HepG2 (cell line): ENCODE results near the gene SNED1. TPM values are rescaled to one million over a fixed set of nuclear protein-coding genes. Genes with fewer than 3 reads are reported as not detected.

Experiments
- FOXC1 ChIP-seq: sonication (generic); formaldehyde crosslinking; IDR thresholded peaks from 2 replicates; pipeline ENCODE4 v1.8.0; 2022; ENCODE audit warnings: mild to moderate bottlenecking, missing genetic modification reagents, borderline replicate concordance
- KDM2A ChIP-seq: sonication (generic); formaldehyde crosslinking; IDR thresholded peaks from 2 replicates; pipeline ENCODE4 v1.4.0; 2020; ENCODE audit warnings: low read depth, missing genetic modification reagents, borderline replicate concordance
- MIER2 ChIP-seq: IDR thresholded peaks from 2 replicates; pipeline ENCODE4 v1.6.1; 2016; ENCODE audit warnings: missing biosample characterization, missing genetic modification reagents
- MXI1 ChIP-seq: IDR thresholded peaks from 3 replicates; pipeline ENCODE4 v1.6.1; 2012; ENCODE audit warnings: low read depth, low read length, inconsistent platforms, borderline replicate concordance
- NFRKB ChIP-seq: fragments of 450-650 bp; IDR thresholded peaks from 2 replicates; pipeline ENCODE4 v1.6.1; 2017
- NR2F2 ChIP-seq: IDR thresholded peaks from 2 replicates; pipeline ENCODE4 v1.6.1; 2012; ENCODE audit warnings: low read depth, inconsistent platforms, borderline replicate concordance
- SATB2 ChIP-seq: sonication (generic); formaldehyde crosslinking; IDR thresholded peaks from 2 replicates; pipeline ENCODE4 v1.5.0; 2020; ENCODE audit warnings: missing genetic modification reagents
- SIN3A ChIP-seq: IDR thresholded peaks from 2 replicates; pipeline ENCODE4 v1.6.1; 2011; ENCODE audit warnings: low read depth, mild to moderate bottlenecking, control low read depth, low read length, borderline replicate concordance
- SUZ12 ChIP-seq: fragments of 150-350 bp; IDR thresholded peaks from 2 replicates; pipeline ENCODE4 v1.6.1; 2014; ENCODE audit warnings: low read depth, low read length
- THYN1 ChIP-seq: sonication (generic); formaldehyde crosslinking; IDR thresholded peaks from 2 replicates; pipeline ENCODE4 v1.8.1; 2023; ENCODE audit warnings: low read depth, mild to moderate bottlenecking, moderate library complexity, missing genetic modification reagents, borderline replicate concordance
- ZFP36 ChIP-seq: fragments of 150-350 bp; IDR thresholded peaks from 2 replicates; pipeline ENCODE4 v1.6.1; 2018; ENCODE audit warnings: borderline replicate concordance, low read length, low read depth; ENCODE audit not compliant: partially characterized antibody
- ZNF10 ChIP-seq: sonication (generic); formaldehyde crosslinking; IDR thresholded peaks from 2 replicates; pipeline ENCODE4 v1.4.0; 2020; ENCODE audit warnings: mild to moderate bottlenecking, low read depth, missing genetic modification reagents, borderline replicate concordance
- ZNF235 ChIP-seq: sonication (generic); formaldehyde crosslinking; IDR thresholded peaks from 2 replicates; pipeline ENCODE4 v1.8.1; 2023; ENCODE audit warnings: mild to moderate bottlenecking, missing genetic modification reagents, borderline replicate concordance
- ZNF263 ChIP-seq: sonication (generic); formaldehyde crosslinking; IDR thresholded peaks from 2 replicates; pipeline ENCODE4 v1.4.0; 2020; ENCODE audit warnings: missing genetic modification reagents
- ZNF296 ChIP-seq: sonication (generic); formaldehyde crosslinking; conservative IDR thresholded peaks from 2 replicates; pipeline ENCODE4 v1.5.0; 2020; ENCODE audit warnings: mild to moderate bottlenecking, missing genetic modification reagents
- ZNF33A ChIP-seq: sonication (generic); formaldehyde crosslinking; IDR thresholded peaks from 2 replicates; pipeline ENCODE4 v1.5.1; 2020; ENCODE audit warnings: missing genetic modification reagents, mild to moderate bottlenecking, moderate library complexity, borderline replicate concordance
- ZNF619 ChIP-seq: sonication (generic); formaldehyde crosslinking; IDR thresholded peaks from 2 replicates; pipeline ENCODE4 v1.4.0; 2020; ENCODE audit warnings: mild to moderate bottlenecking, missing genetic modification reagents
- ZNF816 ChIP-seq: sonication (generic); formaldehyde crosslinking; IDR thresholded peaks from 2 replicates; pipeline ENCODE4 v1.8.0; 2022; ENCODE audit warnings: missing genetic modification reagents, mild to moderate bottlenecking, borderline replicate concordance
- polyA plus RNA-seq, 8 experiments: library from polyadenylated mRNA; depleted of rRNA in 3 of 8; stranded (reverse) in 7 of 8; unstranded in 1 of 8; fragments of >200 nt; fragmentation: Illumina TruSeq in 4 of 8; extraction: Trizol in 4 of 8; gene quantifications; 2 replicates each; pipeline versions ENCODE4 v1.2.1 to v1.2.3, GENCODE V29; 2011 to 2016; ENCODE audit warnings: low read depth in 4 of 8, missing spikeins in 1 of 8, mixed read lengths in 1 of 8; ENCODE audit not compliant: insufficient read depth in 1 of 8
- total RNA-seq, 5 experiments: library from RNA; depleted of rRNA; stranded (reverse); fragments of >200 nt; fragmentation: Illumina TruSeq; extraction: Trizol; gene quantifications; 2 replicates each; pipeline ENCODE4 v1.2.3, GENCODE V29; 2016; ENCODE audit warnings: low read depth in 1 of 5
- TF ChIP-seq, protein P1 (sequence below): IDR thresholded peaks from 2 replicates; pipeline ENCODE4 v1.6.1; 2016; ENCODE audit warnings: low read depth, missing genetic modification reagents, missing compliant biosample characterization
- TF ChIP-seq, protein P2 (sequence below): sonication (generic); formaldehyde crosslinking; IDR thresholded peaks from 2 replicates; pipeline ENCODE4 v1.5.0; 2020; ENCODE audit warnings: mild to moderate bottlenecking, missing genetic modification reagents, borderline replicate concordance
- TF ChIP-seq, protein P3 (sequence below): sonication (generic); formaldehyde crosslinking; IDR thresholded peaks from 2 replicates; pipeline ENCODE4 v1.4.0; 2020; ENCODE audit warnings: mild to moderate bottlenecking, missing genetic modification reagents

SNED1 gene
- total and polyA plus RNA-seq, 2 of the 13 experiments (the other 11 are each of a cell fraction or from before 2014, with no cell fraction given): 0.15 to 0.65 TPM

DNA sequence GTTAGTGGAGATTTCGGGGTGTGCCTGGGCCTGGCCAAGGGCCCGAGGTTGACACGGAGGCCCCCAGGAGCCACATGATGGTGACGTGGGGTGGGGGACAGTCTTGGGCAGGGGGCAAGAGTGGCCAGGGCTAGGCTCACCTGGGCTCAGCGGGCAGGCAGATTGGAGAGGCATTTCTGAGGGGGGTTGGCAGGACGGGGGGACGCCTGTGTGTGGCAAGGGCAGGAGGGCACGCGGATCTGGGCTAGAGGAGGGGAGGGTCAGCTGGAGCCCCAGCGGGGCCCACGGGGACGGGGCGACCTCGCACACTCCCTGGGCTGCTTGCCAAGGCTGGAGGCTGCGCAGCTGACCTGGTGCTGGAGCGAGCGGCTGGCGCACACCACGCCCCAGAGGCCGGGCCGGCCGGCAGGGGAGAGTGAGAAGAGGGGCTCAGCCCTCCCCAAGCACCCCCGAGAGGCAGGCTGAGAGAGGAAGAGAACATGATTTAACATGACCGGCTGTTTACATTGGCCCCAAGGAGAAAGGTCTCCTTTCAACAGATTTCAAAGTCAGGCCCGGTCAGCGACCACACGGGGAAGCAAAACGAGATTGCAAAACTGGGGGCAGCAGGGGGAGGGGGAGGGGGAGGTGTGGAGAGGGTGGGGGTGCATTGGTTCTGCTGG lies 38.0 kb upstream of the SNED1 start (continued):
- TF ChIP-seq, protein P1, sequence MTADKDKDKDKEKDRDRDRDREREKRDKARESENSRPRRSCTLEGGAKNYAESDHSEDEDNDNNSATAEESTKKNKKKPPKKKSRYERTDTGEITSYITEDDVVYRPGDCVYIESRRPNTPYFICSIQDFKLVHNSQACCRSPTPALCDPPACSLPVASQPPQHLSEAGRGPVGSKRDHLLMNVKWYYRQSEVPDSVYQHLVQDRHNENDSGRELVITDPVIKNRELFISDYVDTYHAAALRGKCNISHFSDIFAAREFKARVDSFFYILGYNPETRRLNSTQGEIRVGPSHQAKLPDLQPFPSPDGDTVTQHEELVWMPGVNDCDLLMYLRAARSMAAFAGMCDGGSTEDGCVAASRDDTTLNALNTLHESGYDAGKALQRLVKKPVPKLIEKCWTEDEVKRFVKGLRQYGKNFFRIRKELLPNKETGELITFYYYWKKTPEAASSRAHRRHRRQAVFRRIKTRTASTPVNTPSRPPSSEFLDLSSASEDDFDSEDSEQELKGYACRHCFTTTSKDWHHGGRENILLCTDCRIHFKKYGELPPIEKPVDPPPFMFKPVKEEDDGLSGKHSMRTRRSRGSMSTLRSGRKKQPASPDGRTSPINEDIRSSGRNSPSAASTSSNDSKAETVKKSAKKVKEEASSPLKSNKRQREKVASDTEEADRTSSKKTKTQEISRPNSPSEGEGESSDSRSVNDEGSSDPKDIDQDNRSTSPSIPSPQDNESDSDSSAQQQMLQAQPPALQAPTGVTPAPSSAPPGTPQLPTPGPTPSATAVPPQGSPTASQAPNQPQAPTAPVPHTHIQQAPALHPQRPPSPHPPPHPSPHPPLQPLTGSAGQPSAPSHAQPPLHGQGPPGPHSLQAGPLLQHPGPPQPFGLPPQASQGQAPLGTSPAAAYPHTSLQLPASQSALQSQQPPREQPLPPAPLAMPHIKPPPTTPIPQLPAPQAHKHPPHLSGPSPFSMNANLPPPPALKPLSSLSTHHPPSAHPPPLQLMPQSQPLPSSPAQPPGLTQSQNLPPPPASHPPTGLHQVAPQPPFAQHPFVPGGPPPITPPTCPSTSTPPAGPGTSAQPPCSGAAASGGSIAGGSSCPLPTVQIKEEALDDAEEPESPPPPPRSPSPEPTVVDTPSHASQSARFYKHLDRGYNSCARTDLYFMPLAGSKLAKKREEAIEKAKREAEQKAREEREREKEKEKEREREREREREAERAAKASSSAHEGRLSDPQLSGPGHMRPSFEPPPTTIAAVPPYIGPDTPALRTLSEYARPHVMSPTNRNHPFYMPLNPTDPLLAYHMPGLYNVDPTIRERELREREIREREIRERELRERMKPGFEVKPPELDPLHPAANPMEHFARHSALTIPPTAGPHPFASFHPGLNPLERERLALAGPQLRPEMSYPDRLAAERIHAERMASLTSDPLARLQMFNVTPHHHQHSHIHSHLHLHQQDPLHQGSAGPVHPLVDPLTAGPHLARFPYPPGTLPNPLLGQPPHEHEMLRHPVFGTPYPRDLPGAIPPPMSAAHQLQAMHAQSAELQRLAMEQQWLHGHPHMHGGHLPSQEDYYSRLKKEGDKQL: peak; percentile 76
- peak; percentile 48 for TF ChIP-seq ZNF263 (CRISPR knock-in tag)
- peak; percentile 80; the same call in 1 of the 2 replicates for TF ChIP-seq SIN3A
- TF ChIP-seq ZFP36: no peak
- TF ChIP-seq ZNF816: peak; percentile 81; the same call in 1 of the 2 replicates
- TF ChIP-seq SATB2 (CRISPR knock-in tag): no peak
- TF ChIP-seq THYN1: no peak; the same call in 1 of the 2 replicates
- peak; percentile 63; the same call in 1 of the 3 replicates for TF ChIP-seq MXI1
- TF ChIP-seq FOXC1: peak; percentile 57; the same call in 1 of the 2 replicates
- TF ChIP-seq SUZ12: no peak
- TF ChIP-seq NFRKB: no peak
- peak; percentile 95 for TF ChIP-seq ZNF235 (CRISPR knock-in tag)
- no peak for TF ChIP-seq ZNF619 (CRISPR knock-in tag)
- TF ChIP-seq ZNF33A (CRISPR knock-in tag): no peak
- peak; percentile 62; the same call in 1 of the 2 replicates for TF ChIP-seq NR2F2
- no peak for TF ChIP-seq MIER2
- TF ChIP-seq ZNF10 (CRISPR knock-in tag): no peak
- TF ChIP-seq, protein P2, sequence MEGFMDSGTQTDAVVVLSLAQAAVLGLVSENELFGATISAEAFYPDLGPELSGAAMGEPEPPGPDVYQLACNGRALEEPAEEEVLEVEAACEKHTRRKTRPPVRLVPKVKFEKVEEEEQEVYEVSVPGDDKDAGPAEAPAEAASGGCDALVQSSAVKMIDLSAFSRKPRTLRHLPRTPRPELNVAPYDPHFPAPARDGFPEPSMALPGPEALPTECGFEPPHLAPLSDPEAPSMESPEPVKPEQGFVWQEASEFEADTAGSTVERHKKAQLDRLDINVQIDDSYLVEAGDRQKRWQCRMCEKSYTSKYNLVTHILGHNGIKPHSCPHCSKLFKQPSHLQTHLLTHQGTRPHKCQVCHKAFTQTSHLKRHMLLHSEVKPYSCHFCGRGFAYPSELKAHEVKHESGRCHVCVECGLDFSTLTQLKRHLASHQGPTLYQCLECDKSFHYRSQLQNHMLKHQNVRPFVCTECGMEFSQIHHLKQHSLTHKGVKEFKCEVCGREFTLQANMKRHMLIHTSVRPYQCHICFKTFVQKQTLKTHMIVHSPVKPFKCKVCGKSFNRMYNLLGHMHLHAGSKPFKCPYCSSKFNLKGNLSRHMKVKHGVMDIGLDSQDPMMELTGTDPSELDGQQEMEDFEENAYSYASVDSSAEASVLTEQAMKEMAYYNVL (CRISPR knock-in tag): peak; percentile 83
- TF ChIP-seq KDM2A (CRISPR knock-in tag): no peak
- peak; percentile 89 for TF ChIP-seq ZNF296 (CRISPR knock-in tag)
- TF ChIP-seq, protein P3, sequence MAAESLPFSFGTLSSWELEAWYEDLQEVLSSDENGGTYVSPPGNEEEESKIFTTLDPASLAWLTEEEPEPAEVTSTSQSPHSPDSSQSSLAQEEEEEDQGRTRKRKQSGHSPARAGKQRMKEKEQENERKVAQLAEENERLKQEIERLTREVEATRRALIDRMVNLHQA (CRISPR knock-in tag): 0 out of 2 replicates have a peak, but pooled peaks have one; percentile 29
